ENCODE data around the gene OBSL1.

The OBSL1 gene

DNA sequence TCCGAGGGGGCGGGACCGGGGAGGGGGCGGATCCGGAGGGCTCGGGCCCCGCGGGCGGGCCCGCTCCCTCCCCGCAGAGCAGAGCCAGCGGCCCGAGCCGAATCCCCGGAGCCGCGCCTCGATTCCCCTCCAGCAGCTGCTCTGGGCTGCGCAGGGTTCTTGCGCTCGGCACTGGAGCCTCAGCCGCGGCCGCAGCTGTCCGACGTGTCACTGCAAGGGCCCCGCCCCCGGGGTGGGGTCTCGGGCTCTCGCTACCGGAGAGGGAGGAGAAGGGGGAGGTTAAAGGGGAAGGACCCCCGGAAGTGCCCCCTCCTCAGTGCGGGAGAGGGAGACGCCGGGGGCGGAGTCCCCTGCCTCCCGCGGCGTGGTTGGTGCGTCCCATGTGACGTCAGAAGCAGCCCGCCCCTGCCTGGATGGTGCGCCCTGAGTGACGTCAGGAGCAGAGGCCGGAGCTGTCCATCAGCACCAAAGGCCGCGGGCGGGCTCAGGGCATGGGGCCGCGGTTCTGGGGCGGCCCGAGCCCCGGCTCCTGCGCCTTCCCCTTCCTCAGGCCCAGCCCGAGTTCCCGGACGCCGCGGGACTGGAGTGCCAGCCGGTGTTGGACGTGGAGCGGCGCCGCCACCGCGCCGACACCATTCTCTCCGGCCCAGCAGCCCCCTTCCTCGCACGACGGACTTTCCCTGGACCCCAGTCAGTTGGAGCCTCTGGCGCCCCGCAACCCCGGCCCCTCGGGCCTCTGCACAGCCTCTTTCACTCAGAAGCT, 27.6 kb downstream of the OBSL1 start, which contains the start of the genes CHPF and TMEM198:
TSS of gene CHPF (minus strand) at position 214 of the 763 bp plus-strand sequence. CDS start 271 bp downstream, outside the sequence.
TSS of gene TMEM198 (plus strand) at position 433 of the 763 bp plus-strand sequence. CDS start 700 bp downstream, outside the sequence.
- DNase-seq (ENCODE audit: low read depth, low spot score), result peak; percentile 70
- peak within 1 kb of the TSS; percentile 59 for H3K9ac ChIP-seq (ENCODE audit: insufficient read length)
- H3K4me3 ChIP-seq, result peak within 1 kb of the TSS; percentile 78
- no peaks in the 10 kb centered on the region for H3K36me3 ChIP-seq (ENCODE audit: insufficient read depth, low read length)
- no peak within 1 kb of the TSS for H3K27ac ChIP-seq
- TF ChIP-seq FOXP2 (optimal IDR thresholded peaks at IDR 0.05; ENCODE audit: control extremely low read depth, extremely low read length, insufficient read depth), result peak; percentile 92
- no peak for TF ChIP-seq EZH2 (IDR thresholded peaks at IDR 0.05)
- peak; percentile 36; the same call in 1 of the 2 replicates for TF ChIP-seq POLR2AphosphoS5 (IDR thresholded peaks at IDR 0.05; ENCODE audit: borderline replicate concordance, low read depth, low read length)
- H3K9me3 ChIP-seq (ENCODE audit: low read depth, low read length), result no peaks in the 10 kb centered on the region

DNA sequence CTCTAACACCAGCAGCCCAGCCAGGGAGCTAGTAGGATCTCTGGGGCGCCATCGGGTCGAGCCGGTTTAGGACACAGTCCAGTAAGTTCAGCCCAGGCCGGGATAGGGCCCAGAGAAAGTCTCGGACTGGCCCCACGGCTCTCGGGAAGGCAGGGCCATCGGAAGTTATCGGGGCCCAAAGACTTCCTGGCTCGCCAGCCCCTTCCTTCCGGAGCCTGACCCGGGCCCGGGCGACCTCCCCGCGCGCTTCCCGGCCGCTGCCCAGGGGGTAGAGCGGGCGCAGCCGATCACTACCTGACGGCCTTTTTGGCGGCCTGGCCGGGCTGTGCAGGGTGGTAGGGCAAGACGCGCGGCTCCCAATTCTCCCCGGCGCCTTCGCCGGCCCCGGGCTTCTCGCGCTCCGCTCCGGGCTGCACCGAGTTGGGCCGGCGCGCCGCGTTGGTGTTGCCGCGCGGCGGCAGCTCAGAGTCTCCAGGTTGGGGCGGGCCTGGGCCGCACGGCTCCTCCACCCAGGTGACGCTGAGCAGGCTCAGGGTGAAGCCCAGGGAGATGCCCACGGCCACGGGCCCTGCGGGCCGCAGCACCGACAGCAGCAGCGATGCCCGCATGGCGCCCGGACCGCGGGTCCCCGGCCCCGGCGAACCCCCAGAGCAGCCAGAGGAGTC, 28.3 kb downstream of the OBSL1 start:
- H3K4me3 ChIP-seq, result peak overlapping the region; percentile 78
- no peaks in the 10 kb centered on the region for H3K36me3 ChIP-seq (ENCODE audit: insufficient read depth, low read length)
- DNase-seq (ENCODE audit: low read depth, low spot score), result no peak
- no peak overlapping the region for H3K27ac ChIP-seq
- TF ChIP-seq POLR2AphosphoS5 (IDR thresholded peaks at IDR 0.05; ENCODE audit: borderline replicate concordance, low read depth, low read length), result no peak
- no peak for TF ChIP-seq EZH2 (IDR thresholded peaks at IDR 0.05)
- no peak for TF ChIP-seq FOXP2 (optimal IDR thresholded peaks at IDR 0.05; ENCODE audit: control extremely low read depth, extremely low read length, insufficient read depth)
- H3K9me3 ChIP-seq (ENCODE audit: low read depth, low read length), result no peaks in the 10 kb centered on the region
- peak overlapping the region; percentile 59 for H3K9ac ChIP-seq (ENCODE audit: insufficient read length)

DNA sequence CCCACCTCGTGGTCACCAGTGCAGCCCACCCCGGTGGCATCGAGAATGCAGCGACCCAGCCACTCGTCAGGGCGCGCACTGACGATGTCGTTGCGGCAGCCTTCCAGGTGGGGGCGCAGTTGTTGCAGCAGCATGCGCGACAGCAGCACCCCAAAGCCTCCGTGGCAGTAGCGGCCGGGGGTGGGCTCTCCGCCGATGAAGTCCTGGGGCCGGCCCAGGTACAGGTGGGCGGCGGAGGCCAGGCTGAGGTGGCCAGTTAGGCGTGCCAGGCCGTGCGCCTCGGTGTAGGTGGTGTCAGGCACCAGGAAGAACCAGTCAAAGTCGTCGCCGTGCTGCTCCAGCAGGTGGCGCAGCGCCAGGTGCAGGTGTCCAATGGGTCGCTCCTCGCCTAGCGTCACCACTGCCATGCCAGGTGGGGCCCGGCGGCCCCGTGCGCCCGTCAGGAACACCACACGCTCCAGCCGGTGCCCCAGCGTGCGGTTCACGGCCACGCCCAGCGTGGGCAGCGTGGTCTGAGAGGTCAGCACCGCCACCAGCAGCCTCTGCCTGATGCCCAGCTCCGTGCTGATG, 29.6 kb downstream of the OBSL1 start:
- no peak for DNase-seq (ENCODE audit: low read depth, low spot score)
- H3K9me3 ChIP-seq (ENCODE audit: low read depth, low read length), result no peaks in the 10 kb centered on the region
- H3K36me3 ChIP-seq (ENCODE audit: insufficient read depth, low read length), result no peaks in the 10 kb centered on the region
- no peak overlapping the region for H3K9ac ChIP-seq (ENCODE audit: insufficient read length)
- peak overlapping the region; percentile 83 for H3K4me3 ChIP-seq
- no peak overlapping the region for H3K27ac ChIP-seq
- TF ChIP-seq POLR2AphosphoS5 (IDR thresholded peaks at IDR 0.05; ENCODE audit: borderline replicate concordance, low read depth, low read length), result no peak
- TF ChIP-seq FOXP2 (optimal IDR thresholded peaks at IDR 0.05; ENCODE audit: control extremely low read depth, extremely low read length, insufficient read depth), result no peak
- no peak for TF ChIP-seq EZH2 (IDR thresholded peaks at IDR 0.05)

DNA sequence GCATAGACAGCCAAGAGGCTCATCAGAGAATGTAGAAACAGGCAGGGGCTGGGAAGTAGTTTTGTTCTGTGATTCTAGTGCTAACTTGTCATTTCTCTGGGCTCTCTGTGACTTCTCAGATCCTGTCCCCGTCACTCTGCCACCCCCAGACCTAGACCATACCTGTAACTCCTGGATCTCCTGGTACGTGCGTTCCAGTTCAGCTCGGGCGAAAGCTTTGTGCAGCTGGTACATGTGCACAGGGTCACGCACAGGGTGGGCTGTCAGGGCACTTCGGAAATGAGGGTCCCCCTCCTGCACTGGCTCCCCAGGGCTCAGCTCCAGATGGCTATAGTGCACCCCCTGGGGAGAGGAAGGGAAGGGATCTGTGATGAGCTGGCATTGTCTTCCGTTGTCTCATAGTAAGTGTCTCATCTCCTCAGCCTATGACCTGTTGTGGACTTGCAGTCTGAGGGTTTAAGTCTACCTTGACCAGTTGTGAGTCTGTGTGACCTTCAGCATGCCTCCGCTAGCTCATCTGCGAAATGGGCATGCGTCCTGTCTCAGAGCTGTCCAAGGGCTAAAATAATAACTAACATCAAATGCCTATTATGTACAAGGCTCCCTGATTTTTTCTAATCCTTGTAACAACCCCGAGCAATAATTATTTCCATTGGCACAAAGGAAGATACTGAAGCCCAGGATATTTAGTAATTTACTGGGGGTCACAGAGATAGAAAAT, 30.4 kb downstream of the OBSL1 start:
- Histone ChIP-seq H3K9me3 (ENCODE audit: low read depth, low read length) (no peaks in the 10 kb centered on the region), H3K27ac (no peak overlapping the region), H3K4me3 (no peak overlapping the region), H3K36me3 (ENCODE audit: insufficient read depth, low read length) (no peaks in the 10 kb centered on the region), H3K9ac (ENCODE audit: insufficient read length) (no peak overlapping the region)
- no peak for DNase-seq (ENCODE audit: low read depth, low spot score)
- no peak for TF ChIP-seq POLR2AphosphoS5 (IDR thresholded peaks at IDR 0.05; ENCODE audit: borderline replicate concordance, low read depth, low read length)
- TF ChIP-seq FOXP2 (optimal IDR thresholded peaks at IDR 0.05; ENCODE audit: control extremely low read depth, extremely low read length, insufficient read depth), result no peak
- TF ChIP-seq EZH2 (IDR thresholded peaks at IDR 0.05), result no peak

DNA sequence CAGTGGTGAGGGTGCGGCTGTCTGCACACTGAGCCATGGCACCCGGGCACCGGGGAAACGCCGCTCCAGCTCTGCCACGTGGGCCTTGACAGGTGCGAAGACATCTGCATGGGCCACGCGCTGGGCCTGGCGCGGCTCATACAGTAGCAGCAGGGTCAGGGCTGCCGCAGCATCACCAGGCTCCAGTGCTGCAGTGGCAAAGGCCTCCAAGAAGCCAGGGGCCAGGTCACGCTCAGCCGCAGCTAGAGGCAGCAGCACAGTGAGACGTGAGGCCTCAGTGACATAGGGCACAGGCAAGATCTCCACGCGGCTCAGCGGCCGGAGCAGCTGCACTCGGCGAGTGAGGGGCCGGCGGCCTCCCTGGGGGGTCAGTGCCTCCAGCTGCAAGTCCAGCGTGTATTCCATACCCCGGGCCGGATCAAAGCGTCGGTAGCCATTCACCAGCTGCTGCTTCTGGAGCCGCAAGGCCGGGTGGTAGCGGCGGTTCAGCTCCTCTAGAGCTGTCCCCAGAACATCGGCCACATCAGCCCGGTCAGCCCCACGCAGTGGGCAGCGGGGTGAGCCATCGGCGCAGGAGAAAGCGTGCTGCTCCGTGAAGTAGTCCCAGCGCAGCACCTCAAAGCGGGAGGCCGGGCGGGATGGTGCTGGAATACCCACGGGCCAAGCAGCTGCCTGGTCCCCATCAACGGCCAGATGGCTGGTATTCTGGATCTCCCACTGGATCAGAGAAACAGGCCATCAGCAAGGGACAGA, 31.2 kb downstream of the OBSL1 start:
- no peak overlapping the region for H3K9ac ChIP-seq (ENCODE audit: insufficient read length)
- no peak for TF ChIP-seq FOXP2 (optimal IDR thresholded peaks at IDR 0.05; ENCODE audit: control extremely low read depth, extremely low read length, insufficient read depth)
- no peak for TF ChIP-seq EZH2 (IDR thresholded peaks at IDR 0.05)
- TF ChIP-seq POLR2AphosphoS5 (IDR thresholded peaks at IDR 0.05; ENCODE audit: borderline replicate concordance, low read depth, low read length), result no peak
- no peak overlapping the region for H3K4me3 ChIP-seq
- no peak for DNase-seq (ENCODE audit: low read depth, low spot score)
- no peak overlapping the region for H3K27ac ChIP-seq
- H3K36me3 ChIP-seq (ENCODE audit: insufficient read depth, low read length), result no peaks in the 10 kb centered on the region
- no peaks in the 10 kb centered on the region for H3K9me3 ChIP-seq (ENCODE audit: low read depth, low read length)

DNA sequence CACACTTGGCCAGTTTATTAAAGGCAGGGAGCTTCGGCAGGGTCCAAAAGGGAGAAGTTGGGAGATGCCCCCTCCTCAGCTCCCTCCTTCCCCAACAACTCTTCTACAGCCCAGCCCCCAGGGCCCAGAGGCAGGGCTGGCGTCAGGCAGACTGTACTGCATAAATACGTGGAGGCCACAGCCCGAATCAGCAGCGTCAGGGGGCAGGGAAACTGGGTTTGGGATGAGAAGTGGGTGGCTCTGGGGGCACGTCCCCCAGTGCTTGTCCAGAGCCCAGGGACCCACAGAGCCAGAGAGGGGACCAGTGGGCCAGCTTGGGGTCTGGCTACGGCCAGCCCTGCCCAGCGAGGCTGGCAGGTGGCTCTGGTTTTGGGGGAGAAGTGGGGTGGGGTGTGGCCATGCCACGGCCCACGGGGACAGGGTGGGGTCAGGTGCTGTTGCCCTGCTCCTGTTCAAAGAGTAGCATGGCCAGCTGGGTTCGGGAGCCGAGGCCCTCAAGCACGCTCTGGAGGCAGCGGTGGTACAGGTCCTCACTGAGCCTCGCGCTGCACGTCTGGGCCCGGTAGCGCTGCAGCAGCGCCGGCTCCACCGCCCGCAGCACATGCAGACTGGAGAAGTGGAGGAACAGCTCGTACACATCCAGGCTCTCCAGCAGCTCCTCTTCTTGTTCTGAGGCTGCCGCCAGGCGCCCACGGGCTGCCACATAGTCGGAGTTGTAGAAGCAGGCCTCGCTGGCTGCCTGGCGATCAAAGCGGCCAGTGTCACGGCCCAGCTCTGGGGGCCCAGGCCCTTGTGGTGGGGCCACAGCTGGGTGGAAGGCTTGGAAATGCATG, 32.2 kb downstream of the OBSL1 start:
- no peak for DNase-seq (ENCODE audit: low read depth, low spot score)
- H3K9ac ChIP-seq (ENCODE audit: insufficient read length), result peak overlapping the region; percentile 57
- peak overlapping the region; percentile 59 for H3K4me3 ChIP-seq
- no peaks in the 10 kb centered on the region for H3K9me3 ChIP-seq (ENCODE audit: low read depth, low read length)
- peak overlapping the region; percentile 80 for H3K27ac ChIP-seq
- no peak for TF ChIP-seq POLR2AphosphoS5 (IDR thresholded peaks at IDR 0.05; ENCODE audit: borderline replicate concordance, low read depth, low read length)
- TF ChIP-seq EZH2 (IDR thresholded peaks at IDR 0.05), result no peak
- TF ChIP-seq FOXP2 (optimal IDR thresholded peaks at IDR 0.05; ENCODE audit: control extremely low read depth, extremely low read length, insufficient read depth), result no peak
- no peaks in the 10 kb centered on the region for H3K36me3 ChIP-seq (ENCODE audit: insufficient read depth, low read length)

DNA sequence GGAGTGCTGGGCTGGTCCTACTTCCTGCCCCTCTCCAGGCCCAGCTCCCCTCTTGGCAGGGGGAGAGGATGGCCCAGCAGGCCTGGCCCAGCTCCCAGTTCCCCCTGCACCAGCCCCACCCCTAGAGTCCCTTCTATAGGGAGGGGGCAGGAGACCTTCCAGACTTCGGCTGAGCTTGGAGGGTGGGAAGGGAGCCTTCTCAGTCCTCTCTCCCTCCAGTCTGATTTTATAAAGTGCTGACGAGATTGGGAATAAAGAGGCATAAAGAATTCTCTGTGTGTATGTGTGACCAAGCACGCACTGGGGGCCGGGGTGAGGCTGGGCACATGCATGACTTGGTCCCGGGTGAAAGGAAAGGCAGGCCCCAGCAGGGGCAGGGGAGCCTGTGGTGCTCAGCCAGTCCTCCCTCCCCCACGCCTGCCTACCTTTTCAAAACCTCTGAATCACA, 32.8 kb downstream of the OBSL1 start:
- Histone ChIP-seq H3K9me3 (ENCODE audit: low read depth, low read length) (no peaks in the 10 kb centered on the region), H3K27ac (peak overlapping the region; percentile 80), H3K9ac (ENCODE audit: insufficient read length) (peak overlapping the region; percentile 57), H3K4me3 (peak overlapping the region; percentile 59), H3K36me3 (ENCODE audit: insufficient read depth, low read length) (no peaks in the 10 kb centered on the region)
- no peak for DNase-seq (ENCODE audit: low read depth, low spot score)
- TF ChIP-seq FOXP2 (optimal IDR thresholded peaks at IDR 0.05; ENCODE audit: control extremely low read depth, extremely low read length, insufficient read depth) (peak; percentile 22), EZH2 (IDR thresholded peaks at IDR 0.05) (no peak), POLR2AphosphoS5 (IDR thresholded peaks at IDR 0.05; ENCODE audit: borderline replicate concordance, low read depth, low read length) (no peak)

Data from SK-N-MC (cell line).